DOHH2 (cell line): Measurements from ENCODE around the gene ALDH1L1.

ENCODE experiments used
- CTCF ChIP-seq: fragments of 200-600 bp; sonication (generic); IDR thresholded peaks from one replicate; pipeline ENCODE4 v1.5.1; 2014; ENCODE audit warnings: antibody characterized with exemption, mild to moderate bottlenecking, low read depth, low read length; ENCODE audit not compliant: poor library complexity, severe bottlenecking
- EZH2phosphoT487 ChIP-seq: fragments of 200-600 bp; sonication (generic); IDR thresholded peaks from 2 replicates; pipeline ENCODE4 v1.6.1; 2017; ENCODE audit warnings: borderline replicate concordance, mild to moderate bottlenecking, antibody characterized with exemption, low read length, moderate library complexity, mixed read lengths

DNA sequence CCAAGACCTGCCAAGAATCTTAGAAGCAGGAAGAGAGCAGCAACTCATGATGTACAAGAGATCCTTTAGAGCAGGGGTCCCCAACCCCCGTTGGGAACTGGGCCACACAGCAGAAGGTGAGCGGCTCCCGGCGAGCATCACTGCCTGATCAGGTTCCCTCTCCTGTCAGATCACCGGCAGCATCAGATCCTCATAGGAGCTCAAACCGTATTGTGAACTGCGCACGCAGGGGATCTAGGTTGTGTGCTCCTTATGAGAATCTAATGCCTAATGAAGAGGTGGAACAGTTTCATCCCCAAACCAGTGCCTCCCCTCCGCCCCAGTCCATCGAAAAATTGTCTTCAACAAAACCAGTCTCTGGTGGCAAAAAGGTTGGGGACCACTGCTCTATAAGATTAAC is 110.2 kb downstream of the ALDH1L1 start:
- TF ChIP-seq CTCF (no peak), EZH2phosphoT487 (no peak)
